GM18499 (cell line): ENCODE measurements around the gene LTBP1.
"Not testable (repeated sequence)": the region's sequence is repeated elsewhere in the genome, so short reads cannot be mapped to it uniquely, and the experiment has no call there.

Experiments
- ATAC-seq: cut with Tn5 transposase; IDR thresholded peaks from one replicate; pipeline ENCODE4 v1.9.1; 2021; ENCODE audit warnings: moderate number of reproducible peaks; ENCODE audit not compliant: insufficient read depth, unreplicated experiment

LTBP1 gene

DNA sequence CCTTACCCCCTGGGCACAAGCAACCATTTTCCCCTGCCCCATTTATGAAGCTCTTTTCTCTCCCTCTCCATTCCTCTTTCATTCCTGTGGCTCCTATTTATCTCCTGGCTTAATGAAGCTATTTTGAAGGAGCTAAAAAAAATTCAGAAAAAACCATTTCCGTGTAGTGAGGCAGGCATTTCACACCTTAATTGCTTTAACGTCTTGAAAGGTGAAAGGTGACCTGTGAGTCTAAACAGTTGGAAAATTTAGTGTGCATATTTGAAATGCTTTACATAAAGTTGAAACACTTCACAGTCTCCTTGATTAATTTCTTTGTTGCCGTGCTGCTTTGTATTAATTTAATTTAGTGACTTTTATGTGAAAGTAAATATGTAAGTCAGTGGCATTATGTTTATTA, 83.6 kb downstream of the LTBP1 start:
- no peak for ATAC-seq

DNA sequence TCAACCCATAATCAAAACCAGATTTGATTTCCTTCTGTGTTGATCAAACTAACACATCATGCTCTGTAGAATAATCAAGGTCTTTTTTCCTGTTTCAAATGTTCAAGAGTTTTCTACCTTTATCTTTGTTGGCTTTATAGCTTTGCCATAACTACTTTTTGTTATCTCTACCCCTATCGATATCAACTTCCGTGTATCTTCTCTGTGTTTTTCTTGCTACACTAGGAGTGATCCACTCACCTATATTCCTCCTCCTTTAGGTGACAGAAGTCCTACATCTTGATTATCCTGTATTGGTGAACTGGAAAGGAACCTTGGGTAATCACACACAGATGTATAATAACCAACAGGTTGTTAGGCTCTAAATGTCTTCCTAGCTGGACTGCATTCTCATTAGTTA, 85.5 kb downstream of the LTBP1 start:
- ATAC-seq = no peak

DNA sequence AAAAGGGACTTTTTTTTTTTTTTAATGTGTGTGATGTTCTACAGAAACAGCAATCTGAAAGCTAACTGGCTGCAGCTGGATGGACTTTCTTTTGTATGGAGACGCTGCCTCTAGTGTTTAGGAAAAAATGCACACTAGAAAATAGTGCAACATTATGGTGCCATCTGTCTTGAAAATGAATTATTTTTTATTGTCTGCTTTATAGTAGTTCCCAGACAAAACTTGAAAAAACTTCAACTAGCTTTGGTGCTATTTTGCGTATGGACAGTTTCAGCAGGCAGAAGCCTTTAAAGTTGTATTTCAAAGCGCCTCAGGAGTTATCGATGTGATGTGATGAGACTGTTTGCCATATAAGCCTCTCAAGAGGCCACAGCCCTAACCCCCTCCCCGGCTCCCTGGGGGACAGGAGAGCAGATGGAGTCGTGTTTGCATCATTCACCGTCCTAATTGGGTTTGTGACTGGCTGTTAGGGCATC, 86.9 kb downstream of the LTBP1 start:
- no peak for ATAC-seq

DNA sequence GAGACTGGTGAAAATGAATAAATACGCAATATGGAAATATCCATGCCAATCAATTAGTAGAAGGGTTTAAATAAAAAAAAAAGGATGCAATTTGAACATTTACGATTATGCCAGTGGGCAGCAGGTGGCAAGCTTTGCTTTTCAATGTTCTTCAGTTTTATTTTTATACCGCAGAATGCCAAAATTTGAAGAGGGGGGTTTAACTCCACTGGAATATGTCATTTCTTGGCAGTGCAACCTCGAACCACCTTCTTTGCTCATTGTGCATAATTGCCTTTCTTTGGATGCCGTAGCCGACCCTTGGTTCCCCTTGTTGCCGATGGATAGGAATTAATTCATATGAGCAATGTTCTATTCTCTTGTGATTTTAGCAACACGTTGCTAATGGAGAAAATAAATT, 88.0 kb downstream of the LTBP1 start:
- no peak for ATAC-seq

DNA sequence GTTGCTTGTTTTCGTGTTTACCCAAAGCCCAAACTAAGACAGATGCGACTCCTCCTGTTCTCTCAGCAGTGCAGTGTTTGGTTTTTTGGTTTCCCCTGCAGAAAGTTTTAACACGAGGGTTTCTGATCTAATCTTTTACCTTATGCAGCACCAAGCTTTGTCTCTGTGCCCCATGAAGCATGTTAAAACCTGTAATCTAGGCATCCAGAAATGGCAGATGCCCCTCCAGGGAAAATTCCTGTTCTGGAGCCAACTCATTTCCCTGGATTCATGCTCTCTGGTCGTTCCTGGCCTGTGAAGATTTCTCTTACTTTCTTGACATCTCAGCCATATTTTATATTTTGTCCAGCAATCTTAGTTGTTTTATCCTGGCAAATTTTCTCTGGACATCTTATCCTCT, 91.5 kb downstream of the LTBP1 start:
- ATAC-seq = no peak

DNA sequence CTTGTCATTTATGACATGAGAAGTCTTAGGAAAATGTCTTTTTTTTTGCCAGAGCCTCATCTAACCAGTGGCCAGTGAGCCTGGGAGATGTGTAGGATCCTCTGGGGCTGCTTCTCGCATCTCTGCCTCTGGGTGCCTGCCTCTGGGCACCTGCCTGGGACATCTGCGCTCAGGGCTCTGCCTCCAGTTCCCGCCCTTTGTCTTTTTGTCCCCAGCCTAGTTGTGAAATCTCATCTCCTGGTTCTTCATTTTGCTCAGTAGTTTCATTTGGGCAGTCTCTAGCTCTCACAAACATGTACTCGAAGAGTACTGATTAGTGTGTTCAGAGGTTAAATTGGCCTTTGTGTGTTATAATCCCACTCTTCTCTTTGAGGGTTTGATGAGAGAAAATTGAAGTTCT, 92.0 kb downstream of the LTBP1 start:
- no peak for ATAC-seq

DNA sequence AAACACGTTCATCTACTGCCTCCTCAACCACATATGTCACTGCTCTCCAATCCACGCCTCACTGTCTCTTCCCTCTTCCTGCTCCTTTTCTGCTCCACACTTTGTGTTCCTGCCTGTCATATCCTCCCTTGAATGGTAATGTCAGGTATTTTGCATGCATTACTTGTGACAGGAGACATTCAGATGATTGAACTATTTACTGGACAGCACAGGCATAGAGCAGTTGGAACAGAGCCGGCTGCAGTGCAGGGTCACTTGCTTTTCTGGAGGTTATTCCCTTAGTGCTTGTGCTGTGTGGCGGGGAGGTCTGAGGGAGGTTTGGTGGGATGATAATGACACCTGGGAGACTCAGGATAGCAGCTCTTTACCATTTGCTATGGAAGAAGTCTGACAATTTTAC, 93.8 kb downstream of the LTBP1 start:
- no peak for ATAC-seq

DNA sequence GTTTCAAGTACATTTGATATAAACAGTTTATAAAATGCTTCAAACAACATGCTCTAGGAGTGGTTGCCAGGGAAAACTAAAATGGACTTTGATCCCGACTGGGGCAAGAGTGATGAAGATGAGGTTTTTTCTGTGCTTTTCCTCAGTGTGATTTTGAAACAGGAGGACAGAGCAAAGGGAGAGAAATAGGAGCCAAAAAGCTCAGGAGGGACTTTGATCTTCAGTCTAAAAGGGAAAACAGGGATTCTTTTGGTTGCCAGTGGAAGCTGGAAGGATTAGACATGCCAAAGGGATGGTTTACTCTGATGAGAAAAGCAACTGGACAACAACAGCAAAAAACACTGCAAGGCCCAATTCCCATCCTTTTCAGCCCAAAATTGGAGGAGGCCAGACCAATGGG, 95.5 kb downstream of the LTBP1 start:
- no peak for ATAC-seq

DNA sequence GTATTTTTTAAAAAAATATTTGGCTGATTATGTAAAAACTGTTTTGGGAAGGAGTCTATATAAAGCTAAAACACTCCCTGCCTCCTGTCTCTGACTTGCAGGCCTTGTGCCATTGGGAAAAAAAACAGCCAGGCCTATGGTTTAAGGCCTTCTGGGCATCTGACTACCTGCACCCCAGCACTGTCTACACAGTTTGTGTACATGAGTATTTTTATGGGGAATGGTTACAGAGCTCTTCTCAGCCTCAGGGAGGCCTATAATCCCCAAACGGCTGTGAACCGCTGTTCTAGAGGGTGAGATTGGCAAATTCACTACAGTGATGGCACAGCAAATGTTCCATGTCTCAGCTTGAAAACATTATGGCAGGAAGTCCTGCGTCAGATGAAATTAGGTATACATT, 96.1 kb downstream of the LTBP1 start:
- no peak for ATAC-seq

DNA sequence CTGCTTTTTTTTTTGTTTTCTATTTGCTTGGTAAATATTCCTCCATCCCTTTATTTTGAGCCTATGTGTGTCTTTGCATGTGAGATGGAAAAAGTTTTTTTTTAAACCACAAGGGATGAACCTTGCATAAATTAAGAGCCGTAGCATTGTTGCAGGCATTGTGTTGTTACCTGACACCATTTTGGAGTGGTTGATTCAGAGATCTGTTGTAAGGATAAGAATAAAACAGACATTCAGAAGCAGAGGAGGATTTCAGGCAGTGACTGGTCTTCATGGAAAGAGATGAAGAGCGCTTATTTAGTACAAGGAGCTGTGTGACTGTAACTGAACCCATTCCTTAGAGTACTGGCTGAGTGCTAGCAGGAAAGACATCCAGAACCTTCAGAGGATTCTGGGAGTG, 101.2 kb downstream of the LTBP1 start:
- ATAC-seq = no peak

DNA sequence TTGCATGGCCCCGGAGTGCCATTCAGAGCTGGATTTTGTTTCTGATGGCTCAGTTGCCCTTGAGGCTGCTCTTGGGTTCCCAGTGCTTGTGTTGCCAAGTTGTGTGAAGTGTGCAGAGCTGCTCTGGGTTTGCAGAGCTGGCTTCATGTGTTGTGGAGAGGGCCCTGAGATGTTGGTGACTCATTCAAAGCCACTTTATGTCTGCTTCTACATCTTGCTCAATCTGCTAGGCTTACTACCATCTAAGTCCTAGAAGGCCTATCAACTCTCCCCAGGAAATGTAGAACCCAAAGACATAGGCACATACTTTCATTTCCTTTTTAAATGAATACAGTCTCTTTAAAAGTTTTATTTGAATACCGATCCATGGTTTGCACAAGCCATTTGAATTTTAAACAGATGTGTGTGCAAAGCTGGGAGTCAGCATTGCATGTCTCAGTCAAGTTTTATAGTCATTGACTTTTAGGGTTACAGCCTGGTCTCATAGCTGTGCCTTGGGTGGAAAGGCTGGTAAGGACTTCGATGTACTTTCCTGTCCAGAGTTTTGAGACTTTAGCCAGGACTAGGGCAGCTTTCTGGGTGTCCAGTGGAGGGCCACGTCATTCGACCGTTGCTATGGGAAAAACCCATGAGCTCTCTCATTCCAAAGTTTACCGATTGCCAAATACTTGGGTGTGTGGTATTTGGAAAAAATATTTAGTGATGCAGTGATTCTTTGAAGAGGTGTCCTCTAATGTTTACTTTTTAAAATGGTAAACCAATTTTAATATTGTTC, 105.0 kb downstream of the LTBP1 start:
- no peak for ATAC-seq

DNA sequence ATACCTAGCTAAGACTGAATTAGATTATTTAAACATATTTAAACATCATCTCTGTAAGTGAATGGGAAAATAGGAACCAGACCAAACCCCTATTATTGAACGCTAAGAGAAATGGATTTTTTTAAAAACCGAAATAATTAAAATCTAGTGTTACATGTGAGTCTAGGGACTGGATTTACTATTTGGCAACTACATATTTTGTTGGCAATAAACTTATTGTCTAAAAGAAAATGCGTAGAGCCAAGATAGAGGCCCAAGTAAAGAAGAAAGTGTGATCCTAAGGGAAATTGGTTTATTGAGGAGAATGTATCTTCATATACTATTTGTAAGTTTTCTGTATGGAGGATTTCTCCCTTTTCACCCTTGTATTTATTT, 105.6 kb downstream of the LTBP1 start:
- no peak for ATAC-seq

DNA sequence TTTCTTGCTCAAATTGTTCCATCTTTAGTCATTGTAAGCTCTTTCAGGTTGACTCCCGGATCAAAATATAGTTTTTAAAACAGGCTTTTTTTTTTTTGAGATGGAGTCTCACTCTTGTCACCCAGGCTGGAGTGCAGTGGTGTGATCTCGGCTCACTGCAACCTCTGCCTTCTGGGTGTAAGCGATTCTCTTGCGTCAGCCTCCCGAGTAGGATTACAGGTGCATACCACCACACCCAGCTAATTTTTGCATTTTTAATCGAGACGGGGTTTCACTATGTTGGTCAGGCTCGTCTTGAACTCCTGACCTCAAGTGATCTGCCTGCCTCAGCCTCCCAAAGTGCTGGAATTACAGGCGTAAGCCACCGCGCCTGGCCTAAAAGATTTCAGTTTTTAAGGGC, 106.0 kb downstream of the LTBP1 start:
- ATAC-seq = not testable (repeated sequence)

DNA sequence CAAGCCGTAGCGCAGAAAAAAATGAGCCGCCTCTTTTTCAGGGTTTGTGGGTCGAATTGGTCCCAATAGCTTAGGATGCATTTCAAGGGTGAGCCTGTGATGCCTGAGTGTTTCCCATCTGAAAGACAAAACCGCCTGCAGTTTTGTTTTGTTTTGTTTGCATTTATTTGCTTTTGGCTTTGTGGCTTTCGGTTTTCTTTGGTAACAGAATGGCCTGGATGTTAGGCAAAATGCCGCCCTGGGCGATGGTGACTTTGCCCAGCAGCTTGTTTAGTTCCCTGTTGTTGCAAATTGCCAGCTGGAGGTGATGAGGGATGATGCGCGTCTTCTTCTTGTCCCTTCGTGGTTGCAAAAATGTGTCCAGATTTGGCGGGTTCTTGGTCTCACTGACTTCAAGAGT, 109.4 kb downstream of the LTBP1 start:
- ATAC-seq = no peak

DNA sequence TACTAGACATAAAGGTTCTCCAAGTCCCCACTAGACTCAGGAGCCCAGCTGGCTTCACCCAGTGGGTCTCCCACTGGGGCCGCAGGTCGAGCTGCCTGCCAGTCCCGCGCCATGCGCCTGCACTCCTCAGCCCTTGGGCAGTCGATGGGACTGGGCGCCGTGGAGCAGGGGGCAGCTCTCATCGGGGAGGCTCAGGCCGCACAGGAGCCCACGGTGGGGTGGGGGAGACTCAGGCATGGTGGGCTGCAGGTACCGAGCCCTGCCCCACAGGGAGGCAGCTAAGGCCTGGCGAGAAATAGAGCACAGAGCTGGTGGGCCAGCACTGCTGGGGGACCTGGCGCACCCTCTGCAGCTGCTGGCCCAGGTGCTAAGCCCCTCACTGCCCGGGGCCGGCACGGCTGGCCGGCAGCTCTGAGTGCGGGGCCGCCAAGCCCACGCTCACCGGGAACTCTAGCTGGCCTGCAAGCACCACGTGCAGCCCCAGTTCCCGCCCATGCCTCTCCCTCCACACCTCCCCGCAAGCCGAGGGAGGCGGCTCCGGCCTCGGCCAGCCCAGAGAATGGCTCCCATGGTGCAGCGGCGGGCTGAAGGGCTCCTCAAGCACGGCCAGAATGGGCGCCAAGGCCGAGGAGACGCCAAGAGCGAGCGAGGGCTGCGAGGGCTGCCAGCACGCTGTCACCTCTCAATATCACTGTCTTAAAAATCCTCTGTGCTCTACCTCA, 110.7 kb downstream of the LTBP1 start:
- ATAC-seq = not testable (repeated sequence)

DNA sequence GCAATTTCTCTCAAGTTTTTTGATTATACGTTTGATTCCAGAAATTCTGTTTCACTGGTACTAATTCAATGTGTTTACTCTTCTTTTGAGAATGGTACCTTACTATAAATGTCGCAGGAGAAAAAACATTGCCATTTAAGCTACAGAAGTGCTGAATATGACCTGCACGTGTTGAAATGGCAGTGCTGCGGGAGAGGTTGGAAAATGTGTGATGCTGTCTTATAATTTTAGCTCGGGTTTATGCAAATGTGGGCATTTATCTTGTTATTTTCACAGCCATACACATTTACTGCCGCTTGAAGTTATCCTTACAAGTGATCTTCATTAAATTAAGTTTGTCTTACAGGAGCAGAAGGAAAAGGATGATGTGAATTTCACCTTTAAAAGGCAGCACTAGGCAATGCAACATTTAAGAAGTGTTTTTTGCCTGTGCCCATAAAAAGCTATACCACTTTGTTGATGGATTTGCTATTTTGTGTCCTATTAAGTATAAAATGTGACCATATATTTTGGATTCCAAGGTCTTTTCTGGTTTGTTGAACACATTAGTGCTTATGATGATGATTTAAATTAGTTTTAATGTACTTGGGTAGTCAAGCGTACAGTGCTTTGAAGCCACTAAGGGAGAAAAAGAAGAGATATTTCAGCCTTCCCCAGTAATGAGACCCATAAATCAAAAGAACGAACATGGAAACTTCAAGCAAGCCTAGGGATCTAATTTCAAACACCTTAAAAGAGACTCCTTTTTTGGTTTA, 112.1 kb downstream of the LTBP1 start:
- no peak for ATAC-seq

DNA sequence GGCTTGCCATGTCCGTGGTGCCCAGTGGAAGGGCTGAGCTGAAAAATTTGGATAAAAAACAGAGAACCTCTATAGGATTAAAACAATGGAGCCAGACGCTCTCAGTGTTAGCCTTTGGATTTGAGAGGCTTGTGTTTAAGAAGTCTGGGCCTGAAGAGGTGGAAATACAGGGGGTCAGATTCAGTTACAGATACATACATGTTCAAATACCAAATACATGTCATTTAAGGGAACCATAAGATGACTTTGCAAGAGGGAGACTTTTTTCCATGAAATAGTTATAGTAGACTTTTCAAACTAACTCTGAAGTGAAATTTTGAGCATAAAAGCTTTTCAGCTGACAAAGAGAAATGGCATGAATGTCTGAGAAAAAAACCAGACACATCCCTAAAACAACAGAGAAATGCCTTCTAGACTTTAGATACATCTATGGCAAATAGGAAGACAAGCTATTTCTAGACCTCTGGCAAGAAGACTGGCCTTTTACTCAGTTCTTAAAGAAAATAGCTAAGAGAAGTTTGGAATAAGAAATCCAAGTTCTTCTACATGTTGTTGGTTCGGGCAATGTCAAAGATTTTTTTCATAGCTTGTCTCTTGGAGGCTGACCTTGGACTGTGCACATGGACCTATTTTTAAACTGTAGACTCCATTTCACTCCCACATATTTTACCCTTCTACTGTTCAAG, 112.9 kb downstream of the LTBP1 start:
- ATAC-seq = no peak

DNA sequence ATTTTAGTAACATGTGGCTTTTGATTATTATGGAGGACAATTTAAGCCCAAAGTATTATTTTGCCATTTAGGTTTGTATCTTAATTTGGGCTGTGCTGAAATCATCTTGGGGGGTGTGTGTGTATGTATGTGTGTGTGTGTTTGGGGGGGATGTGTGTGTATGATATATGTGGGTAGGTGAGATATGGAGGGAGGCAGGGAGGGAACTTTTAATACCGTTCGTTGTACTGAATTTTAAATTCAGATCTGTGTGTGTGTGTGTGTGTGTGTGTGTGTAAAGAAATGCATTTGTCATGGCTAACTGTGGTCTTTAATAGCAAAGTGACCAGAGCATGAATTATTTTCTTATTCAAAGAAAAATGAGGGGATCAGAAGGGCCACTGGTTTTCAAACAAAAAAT, 113.7 kb downstream of the LTBP1 start:
- no peak for ATAC-seq

DNA sequence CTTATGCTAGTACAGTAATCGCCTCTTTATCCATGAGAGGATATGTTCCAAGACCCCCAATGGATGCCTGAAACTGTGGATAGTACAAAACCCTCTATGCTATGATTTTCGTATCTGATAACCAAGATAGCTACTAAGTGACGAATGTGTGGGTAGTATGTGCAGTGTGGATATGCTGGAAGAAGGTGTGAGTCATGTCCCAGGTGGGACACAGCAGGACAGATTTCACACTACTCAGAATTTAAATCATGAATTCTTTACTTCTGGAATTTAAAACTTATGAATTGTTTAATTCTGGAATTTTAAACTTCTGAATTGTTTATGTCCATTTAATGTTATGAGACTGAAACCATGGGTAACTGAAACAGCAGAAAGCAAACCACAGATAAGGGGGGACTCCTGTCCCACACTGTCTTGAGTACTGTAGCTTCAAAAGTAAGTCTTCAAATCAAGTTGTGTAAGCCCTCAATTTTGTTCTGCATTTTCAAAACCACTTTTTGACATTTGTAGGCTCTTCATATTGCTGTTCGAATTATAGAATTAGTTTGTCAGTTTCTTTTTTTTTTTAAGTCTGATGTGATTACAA, 116.0 kb downstream of the LTBP1 start:
- ATAC-seq = no peak

DNA sequence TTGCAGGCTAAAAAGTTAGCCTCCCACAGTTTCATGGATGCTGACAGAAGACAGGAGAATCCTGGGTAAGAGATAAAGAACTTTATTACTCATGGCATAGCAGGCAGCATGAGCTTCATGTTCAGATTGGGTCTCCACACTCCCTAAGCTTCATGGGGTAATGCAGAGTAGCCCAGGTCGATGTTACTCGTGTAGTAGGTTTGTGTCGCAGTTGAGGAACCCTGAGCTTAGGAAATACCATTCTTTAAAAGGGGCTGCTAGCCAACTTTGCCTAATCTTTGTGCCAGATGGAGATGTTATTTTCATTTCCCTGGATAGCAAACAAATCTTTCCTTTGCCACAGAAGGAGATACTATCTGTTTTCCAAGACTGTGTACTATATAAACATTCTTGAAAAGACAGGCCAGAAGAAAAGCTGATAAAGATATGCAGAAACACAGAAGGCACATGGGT, 117.6 kb downstream of the LTBP1 start:
- no peak for ATAC-seq
